ENCODE measurements around the gene FRK.
"Not testable (repeated sequence)": the region's sequence is repeated elsewhere in the genome, so short reads cannot be mapped to it uniquely, and the experiment has no call there.

The FRK gene

GRCh38 chr6:115944829-115945228, 115.9 kb downstream of the FRK start:
- DNase-seq (ENCODE audit: low read depth) = not testable (repeated sequence)

GRCh38 chr6:115937502-115937901, 123.2 kb downstream of the FRK start:
- DNase-seq (ENCODE audit: low read depth) = not testable (repeated sequence)

GRCh38 chr6:115935361-115935760, 125.3 kb downstream of the FRK start:
- no peak for DNase-seq (ENCODE audit: low read depth)

- DNase-seq (ENCODE audit: low read depth) = no peak
Observed at GRCh38 chr6:115934829-115935228, 125.9 kb downstream of the FRK start.

- no peak for DNase-seq (ENCODE audit: low read depth)
Observed at GRCh38 chr6:115934145-115934544, 126.5 kb downstream of the FRK start.

GRCh38 chr6:115932481-115932880, 128.2 kb downstream of the FRK start:
- DNase-seq (ENCODE audit: low read depth) = no peak

GRCh38 chr6:115928000-115928399, 132.7 kb downstream of the FRK start:
- DNase-seq (ENCODE audit: low read depth) = not testable (repeated sequence)

GRCh38 chr6:115922971-115923370, 137.7 kb downstream of the FRK start:
- no peak for DNase-seq (ENCODE audit: low read depth)

GRCh38 chr6:115914098-115914497, 146.6 kb downstream of the FRK start:
- no peak for DNase-seq (ENCODE audit: low read depth)

- DNase-seq (ENCODE audit: low read depth) = no peak
Observed at GRCh38 chr6:115909923-115910546, 150.7 kb downstream of the FRK start.

- no peak for DNase-seq (ENCODE audit: low read depth)
Observed at GRCh38 chr6:115908906-115909559, 151.7 kb downstream of the FRK start.

GRCh38 chr6:115905471-115905870, 155.2 kb downstream of the FRK start:
- no peak for DNase-seq (ENCODE audit: low read depth)

GRCh38 chr6:115902436-115902835, 158.3 kb downstream of the FRK start:
- no peak for DNase-seq (ENCODE audit: low read depth)

GRCh38 chr6:115901896-115902295, 158.8 kb downstream of the FRK start:
- DNase-seq (ENCODE audit: low read depth) = no peak

- DNase-seq (ENCODE audit: low read depth) = no peak
Observed at GRCh38 chr6:115899730-115900282, 160.9 kb downstream of the FRK start.

- no peak for DNase-seq (ENCODE audit: low read depth)
Observed at GRCh38 chr6:115898246-115898645, 162.4 kb downstream of the FRK start.

- no peak for DNase-seq (ENCODE audit: low read depth)
Observed at GRCh38 chr6:115896538-115897129, 164.1 kb downstream of the FRK start.

GRCh38 chr6:115894426-115894992, 166.2 kb downstream of the FRK start:
- no peak for DNase-seq (ENCODE audit: low read depth)

GRCh38 chr6:115891750-115892149, 168.9 kb downstream of the FRK start:
- no peak for DNase-seq (ENCODE audit: low read depth)

- no peak for DNase-seq (ENCODE audit: low read depth)
Observed at GRCh38 chr6:115891111-115891669, 169.5 kb downstream of the FRK start.

GRCh38 chr6:115890238-115890637, 170.5 kb downstream of the FRK start:
- DNase-seq (ENCODE audit: low read depth) = no peak

- not testable (repeated sequence) for DNase-seq (ENCODE audit: low read depth)
Observed at GRCh38 chr6:115888687-115889470, 171.8 kb downstream of the FRK start.

Measured in stimulated activated CD8-positive, alpha-beta memory T cell treated with anti-CD3 and anti-CD28 coated beads, Interleukin-15, amount 100 ng/mL, for 1 hour (primary cell).